Prostate gland (tissue), 2 donors: ENCODE measurements around the gene ANP32B.

Experiments
- CTCF ChIP-seq, 4 experiments: fragments of 200-600 bp in 2 of 4; fragments of 450-650 bp in 2 of 4; sonication (generic) in 2 of 4; IDR thresholded peaks; 1 replicate in 3 of 4; 2 replicates in 1 of 4; pipeline ENCODE4 v1.5.1; 2016 to 2019; ENCODE audit warnings: antibody characterized with exemption in 4 of 4, mild to moderate bottlenecking in 2 of 4, moderate library complexity in 2 of 4
- POLR2A ChIP-seq: fragments of 450-650 bp; IDR thresholded peaks from one replicate; pipeline ENCODE4 v1.6.1; 2016; ENCODE audit warnings: antibody characterized with exemption, mild to moderate bottlenecking
- POLR2AphosphoS5 ChIP-seq: sonication (generic); formaldehyde crosslinking; IDR thresholded peaks from one replicate; pipeline ENCODE4 v1.6.1; 2017; ENCODE audit warnings: antibody characterized with exemption

- no peak for TF ChIP-seq CTCF (IDR thresholded peaks at IDR 0.05)
- peak; percentile 77 for TF ChIP-seq POLR2AphosphoS5
- TF ChIP-seq POLR2A: no peak
Measured at GRCh38 chr9:97969014-97969413, 14.1 kb upstream of the ANP32B start.
